Omental fat pad (tissue), 4 donors: ENCODE measurements around the gene ATF1. TPM values are rescaled to one million over a fixed set of nuclear protein-coding genes. Genes with fewer than 3 reads are reported as not detected.
"Not testable (repeated sequence)": the region's sequence is repeated elsewhere in the genome, so short reads cannot be mapped to it uniquely, and the experiment has no call there.

Experiments used
- ATAC-seq: fragments of 150-250 bp; one replicate; pipeline ENCODE4 v1.9.1; 2016; ENCODE audit warnings: mild to moderate bottlenecking, moderate library complexity; ENCODE audit not compliant: low FRiP score
- DNase-seq: peaks from one replicate; pipeline ENCODE4 v3.0.0-alpha.2; 2019; ENCODE audit warnings: low spot score
- CTCF ChIP-seq, 3 donors: fragments of 450-650 bp; IDR thresholded peaks; one replicate each; pipeline ENCODE4 v1.5.1; 2016 to 2017; ENCODE audit warnings: antibody characterized with exemption in 3 of 3, mild to moderate bottlenecking in 3 of 3, moderate library complexity in 2 of 3
- total RNA-seq, 4 donors: library from RNA; depleted of rRNA; stranded (reverse); fragments of >200 nt; gene quantifications; one replicate each; pipeline ENCODE4 v1.1.0, GENCODE V29; 2016

The ATF1 gene
- total RNA-seq, 4 donors from 2014 or later = 17.0 to 23.3 (median 18.1) TPM

DNA sequence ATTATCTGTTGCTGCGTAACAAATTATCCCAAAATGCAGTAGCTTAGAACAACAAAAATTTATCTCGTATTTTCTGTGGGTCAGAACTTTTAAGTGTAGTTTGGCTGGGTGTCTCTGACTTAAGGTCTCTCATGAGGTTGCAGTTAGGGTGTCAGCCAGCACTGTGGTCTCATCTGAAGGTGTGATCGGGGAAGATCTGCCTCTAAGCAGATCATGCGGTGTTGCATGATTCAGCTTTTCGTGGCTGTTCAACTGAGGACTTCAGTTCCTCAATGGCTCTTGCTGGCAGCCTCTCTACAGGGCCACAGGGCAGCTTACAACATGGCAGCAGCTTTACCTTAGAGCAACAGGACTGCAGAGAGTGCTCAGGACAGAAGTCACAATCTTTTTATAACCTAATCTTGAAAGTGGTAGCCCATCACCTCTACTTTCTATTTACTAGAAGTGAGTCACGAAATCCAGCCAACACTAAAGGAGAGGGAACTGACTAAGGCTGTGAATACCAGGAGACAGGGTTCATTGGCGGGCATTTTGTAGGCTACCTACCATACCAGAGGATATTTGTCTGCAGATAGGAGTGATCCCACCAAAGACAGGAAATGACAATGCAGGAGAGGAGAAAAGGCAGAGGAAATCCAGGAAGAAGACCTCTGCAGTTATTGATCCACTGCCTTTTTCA lies 77.0 kb downstream of the ATF1 start:
- DNase-seq (no peak), ATAC-seq (no peak)
- TF ChIP-seq CTCF (IDR thresholded peaks at IDR 0.05) = no peak

GRCh38 chr12:50841716-50842531 lies 78.0 kb downstream of the ATF1 start:
- no peak for TF ChIP-seq CTCF (IDR thresholded peaks at IDR 0.05)
- ATAC-seq (no peak), DNase-seq (no peak)

GRCh38 chr12:50842637-50843493 lies 79.0 kb downstream of the ATF1 start, which contains the start of gene TMPRSS12:
Gene TMPRSS12, plus strand, starts transcription at chr12:50842926. Its CDS starts 39 bp downstream, at chr12:50842965.
- DNase-seq = no peak
- no peak for TF ChIP-seq CTCF (IDR thresholded peaks at IDR 0.05)
- peak; percentile 44 for ATAC-seq

DNA sequence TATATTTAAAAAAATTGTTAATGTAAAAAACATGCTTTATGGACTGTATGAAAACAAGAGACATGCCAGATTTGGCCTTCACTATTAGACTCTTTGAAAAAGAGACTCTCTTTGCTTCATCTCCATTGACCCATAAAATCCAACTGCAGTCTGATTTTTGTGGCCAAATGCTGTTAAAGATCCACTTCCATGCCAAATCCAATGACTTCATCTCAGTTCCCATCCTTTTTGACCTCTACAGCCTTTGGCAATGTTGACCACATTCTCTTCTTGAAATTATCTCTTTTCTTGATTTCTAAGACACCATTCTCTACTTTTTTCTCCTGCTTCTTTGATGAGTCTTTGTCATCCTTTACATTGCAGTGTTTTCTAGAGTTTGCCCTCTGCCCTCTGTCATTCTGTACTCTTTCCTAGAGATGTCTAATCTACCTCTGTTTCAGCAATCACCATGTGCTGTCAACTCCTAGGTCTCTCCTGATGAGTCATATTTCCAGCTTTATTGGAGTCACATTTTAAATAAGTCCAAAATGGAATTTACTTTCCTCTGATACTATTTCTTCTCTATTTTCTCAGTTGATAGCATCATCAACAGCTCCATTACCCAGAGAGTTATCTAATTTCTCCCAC lies 81.2 kb downstream of the ATF1 start:
- no peak for TF ChIP-seq CTCF (IDR thresholded peaks at IDR 0.05)
- no peak for DNase-seq
- ATAC-seq = no peak

DNA sequence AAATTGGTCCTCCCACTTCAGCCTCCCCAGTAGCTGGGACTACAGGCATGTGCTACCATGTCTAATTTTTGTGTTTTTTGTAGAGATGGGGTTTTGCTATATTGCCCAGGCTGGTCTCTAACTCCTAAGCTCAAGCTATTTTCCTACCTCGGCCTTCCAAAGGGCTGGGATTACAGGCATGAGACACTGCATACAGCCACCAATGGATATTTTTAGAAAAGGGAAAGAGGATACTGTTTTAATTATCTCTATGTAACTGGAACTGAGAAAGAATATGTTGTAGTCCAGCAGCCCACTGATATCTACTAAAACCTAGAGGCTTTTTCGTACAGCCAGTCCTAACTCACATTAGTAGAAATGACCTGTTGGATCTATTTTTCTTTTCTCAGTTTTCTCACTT lies 85.1 kb downstream of the ATF1 start:
- ATAC-seq (no peak), DNase-seq (no peak)
- no peak for TF ChIP-seq CTCF (IDR thresholded peaks at IDR 0.05)

DNA sequence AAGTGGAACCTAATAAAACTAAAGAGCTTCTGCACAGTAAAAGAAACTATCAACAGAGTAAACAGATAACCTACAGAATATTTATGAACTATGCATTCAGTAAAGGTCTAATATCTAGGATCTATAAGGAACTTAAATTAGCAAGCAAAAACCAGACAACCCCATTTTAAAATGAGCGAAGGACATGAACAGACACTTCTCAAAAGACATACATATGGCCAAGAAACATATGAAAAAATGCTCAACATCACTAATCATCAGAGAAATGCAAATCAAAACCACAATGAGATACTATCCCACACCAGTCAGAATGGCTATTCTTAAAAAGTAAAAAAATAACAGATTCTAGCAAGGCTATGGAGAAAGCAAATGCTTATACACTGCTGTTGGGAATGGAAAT lies 91.3 kb downstream of the ATF1 start:
- DNase-seq, ATAC-seq: not testable (repeated sequence)

GRCh38 chr12:50855679-50856078 lies 91.8 kb downstream of the ATF1 start:
- not testable (repeated sequence) for DNase-seq, ATAC-seq
